HG02885 (cell line): ENCODE data around the gene ABCC2.
A peak's percentile ranks its signal among the peaks of the same experiment; 100 is the strongest.

ENCODE experiments used
- ATAC-seq: cut with Tn5 transposase; IDR thresholded peaks from one replicate; pipeline ENCODE4 v1.9.1; 2021; ENCODE audit warnings: mild to moderate bottlenecking; ENCODE audit not compliant: unreplicated experiment, poor library complexity

The ABCC2 gene

DNA sequence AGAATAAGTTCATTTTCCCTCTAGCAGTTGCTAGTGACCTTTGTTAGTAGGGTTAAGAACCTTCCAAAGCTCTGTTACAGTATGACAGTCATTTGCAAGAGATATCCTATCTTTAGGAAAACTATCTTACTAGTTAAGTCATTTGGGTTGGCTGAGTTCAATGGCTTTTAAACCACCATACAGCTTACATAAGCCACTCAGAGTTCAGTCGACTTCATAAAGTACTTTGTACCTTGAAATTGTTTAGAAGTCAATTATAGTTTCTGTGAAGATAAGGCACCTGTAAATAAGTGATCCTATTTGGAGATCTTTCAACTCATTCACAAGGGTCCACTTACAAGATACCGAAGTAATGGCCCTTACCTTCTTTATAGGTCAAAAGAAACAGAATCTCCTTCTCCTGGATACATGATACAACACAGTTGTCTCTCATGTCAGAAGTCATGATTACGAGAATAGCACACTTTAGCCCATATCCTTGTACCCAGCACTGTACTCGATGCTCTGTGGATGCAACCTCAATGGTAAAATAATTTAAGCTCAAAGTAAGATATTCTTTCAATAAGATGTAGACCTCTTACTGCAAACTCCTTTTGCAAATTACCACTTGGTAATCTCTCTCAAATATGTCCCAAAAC lies 11.9 kb upstream of the ABCC2 start:
- no peak for ATAC-seq

DNA sequence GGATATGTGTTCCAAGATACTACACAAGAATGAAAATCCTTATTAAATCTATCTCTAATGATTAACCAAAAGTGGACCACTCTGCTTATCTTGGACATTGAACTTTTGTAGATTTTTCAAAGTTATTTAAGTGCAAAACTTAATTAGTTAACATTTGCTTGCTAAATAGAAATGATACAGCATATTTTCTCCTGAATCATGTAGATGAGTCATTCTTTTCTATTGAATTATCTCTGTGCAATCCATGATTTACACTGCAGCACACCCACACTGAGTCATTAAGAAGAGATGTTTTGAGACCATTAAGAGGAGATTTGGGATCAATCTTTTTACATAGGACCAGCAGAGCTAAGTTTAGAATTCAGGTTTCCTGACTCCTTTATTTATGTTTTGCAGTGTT lies 6.6 kb upstream of the ABCC2 start:
- ATAC-seq: no peak

DNA sequence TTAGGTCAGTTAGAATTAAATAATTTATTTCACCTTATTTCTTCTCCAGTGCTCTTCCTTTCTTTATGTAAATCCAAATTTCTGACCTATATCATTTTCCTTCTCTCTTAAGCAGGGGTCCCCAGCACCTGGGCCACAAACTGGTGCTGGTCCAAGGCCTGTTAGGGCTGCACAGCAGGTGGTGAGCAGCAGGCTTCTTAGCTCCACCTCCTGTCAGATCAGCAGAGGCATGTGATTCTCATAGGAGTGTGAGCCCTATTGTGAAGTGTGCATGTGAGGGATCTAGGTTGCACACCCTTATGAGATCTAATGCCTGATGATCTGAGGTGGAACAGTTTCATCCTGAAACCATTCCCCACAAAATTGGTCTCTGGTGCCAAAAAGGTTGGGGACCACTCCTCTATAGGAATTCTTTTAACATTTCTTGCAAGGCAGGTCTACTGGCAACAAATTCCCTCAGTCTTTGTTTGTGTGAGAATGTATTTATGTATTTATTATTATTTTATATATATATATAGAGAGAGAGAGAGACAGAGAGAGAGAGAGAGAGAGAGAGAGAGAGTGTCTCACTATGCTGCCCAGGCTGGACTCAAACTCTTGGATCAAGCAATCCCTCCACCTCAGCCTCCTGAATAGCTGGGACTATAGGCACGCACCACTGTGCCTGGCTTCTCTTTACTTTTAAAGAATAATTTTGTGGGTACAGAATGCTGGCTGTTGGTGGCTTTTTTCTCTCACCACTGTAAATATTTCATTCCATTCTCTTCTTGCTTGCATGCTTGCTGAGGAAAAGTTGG lies 4.3 kb upstream of the ABCC2 start:
- ATAC-seq: peak; percentile 50

DNA sequence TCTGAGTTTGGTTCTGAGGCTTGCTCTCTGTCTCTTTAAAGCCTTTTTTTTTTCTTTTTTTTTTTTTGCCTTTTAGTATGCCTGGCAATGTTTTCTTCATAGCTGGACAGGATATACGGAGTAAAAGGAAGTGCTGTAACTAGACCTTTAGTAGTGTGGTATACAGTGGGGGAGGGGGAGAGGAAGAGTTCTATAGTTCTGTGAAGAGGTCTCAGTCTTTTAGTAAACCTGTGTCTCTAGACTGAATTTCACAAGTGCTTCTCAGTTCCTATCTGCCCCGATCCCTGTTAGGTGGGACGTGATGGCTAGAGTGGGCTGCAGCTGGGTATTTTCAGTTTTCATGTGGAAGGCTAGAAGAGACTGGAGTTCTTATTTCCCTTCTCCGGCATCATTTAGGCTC lies 3.1 kb upstream of the ABCC2 start:
- no peak for ATAC-seq

DNA sequence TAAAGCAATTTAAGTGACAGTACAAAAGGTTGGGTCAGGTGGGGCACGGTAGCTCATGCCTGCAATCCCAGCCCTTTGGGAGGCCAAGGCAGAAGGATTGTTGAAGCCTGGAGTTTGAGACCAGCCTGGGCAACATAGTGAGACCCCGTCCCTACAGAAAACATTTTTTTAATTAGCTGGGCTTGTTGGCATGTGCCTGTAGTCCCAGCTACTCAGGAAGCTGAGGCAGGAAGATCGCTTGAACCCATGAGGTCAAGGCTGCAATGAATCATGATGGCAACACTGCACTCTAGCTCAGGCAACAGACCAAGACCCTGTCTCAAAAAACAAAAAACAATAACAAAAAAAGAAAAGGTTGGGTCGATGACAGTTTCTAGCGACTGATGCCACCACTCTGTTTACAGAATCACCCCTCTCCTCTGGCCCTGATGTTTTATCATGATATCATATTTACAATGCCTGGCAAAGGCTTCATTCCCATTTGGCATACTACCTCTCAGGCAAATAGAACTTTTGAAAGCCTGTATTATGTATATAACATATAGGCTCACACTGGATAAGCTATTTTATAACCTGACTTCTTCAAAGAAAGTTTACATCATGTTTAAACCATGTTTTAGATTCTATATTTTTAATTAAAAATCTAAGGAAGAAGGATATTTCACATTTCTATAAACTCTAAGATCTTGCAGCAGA lies 558 bp upstream of the ABCC2 start:
- ATAC-seq: no peak

DNA sequence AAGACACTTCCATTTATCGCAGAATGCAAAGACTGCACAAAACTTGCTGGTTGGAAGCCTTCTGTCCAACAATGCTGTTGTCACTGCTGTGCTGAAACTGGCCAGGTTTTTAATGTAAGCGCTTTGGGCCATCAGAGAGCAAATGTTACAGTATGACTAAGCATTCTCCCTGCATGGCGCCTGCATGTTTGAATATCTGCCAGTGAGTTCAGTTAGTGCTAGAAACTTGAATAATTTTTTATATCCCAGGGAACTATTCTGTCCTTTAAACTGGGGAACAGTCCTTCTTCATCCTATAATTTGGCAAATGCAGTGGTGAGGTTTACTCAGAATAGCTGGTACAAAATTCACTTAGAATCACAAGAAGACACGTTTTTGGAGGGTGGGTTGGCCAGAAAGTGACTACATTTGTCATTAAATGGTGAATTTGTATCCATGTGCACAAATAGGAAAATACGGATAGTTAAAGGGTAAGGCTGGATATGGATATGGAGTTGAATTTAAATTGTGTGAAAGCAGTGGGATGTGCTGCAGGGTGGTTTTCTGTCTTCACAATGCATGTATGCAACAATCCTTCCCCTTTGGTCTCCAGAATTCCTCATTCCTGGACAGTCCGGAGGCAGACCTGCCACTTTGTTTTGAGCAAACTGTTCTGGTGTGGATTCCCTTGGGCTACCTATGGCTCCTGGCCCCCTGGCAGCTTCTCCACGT lies 1.7 kb downstream of the ABCC2 start:
- ATAC-seq: no peak

DNA sequence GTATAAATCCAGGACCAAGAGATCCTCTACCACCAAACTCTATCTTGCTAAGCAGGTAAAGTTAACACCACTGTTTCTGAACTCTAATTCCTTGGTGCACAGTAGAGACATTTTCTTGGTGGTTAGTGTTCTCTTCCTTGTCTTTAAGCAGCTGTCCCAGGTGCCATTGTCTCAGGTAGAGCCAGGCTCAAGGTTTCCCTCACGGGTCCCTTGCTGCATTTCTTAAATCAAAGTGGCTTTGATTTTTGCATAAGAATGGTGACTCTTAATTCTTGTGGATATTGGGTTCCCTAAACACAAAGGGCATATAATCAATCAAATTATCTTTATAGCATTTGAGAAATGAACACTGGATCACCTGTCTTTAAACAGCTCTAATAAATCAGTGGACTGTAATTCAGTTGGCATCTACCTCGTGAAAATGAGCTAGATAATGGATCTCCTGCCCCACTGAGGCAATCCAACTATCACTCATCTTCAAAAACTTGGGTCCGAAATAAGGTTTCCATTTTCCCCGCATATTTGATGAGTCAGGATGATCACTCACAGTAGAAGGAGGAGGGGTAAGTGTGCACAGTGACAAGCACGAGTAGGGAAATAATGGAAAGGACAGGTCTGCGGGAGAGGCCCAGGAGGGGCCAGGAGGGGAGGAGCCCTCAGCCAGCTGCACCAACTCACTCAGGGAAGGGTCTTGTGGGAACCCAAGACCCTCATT lies 2.4 kb downstream of the ABCC2 start:
- ATAC-seq: no peak

DNA sequence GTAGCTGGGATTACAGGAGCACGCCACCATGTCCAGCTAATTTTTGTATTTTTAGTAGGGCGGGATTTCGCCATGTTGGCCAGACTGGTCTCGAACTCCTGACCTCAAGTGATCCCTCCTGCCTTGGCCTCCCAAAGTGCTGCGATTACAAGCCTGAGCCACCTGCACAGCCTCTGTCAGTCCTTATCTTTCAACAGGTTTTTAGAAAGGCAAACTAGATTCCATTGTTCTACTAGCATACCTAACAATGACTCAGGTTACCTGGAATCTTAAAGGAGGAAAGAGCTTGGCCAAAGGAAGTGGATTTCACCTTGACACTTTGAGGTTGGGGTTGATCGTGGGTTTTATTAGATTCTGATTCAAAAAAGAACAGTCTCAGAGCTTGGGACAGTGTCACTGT lies 3.2 kb downstream of the ABCC2 start:
- ATAC-seq: no peak

DNA sequence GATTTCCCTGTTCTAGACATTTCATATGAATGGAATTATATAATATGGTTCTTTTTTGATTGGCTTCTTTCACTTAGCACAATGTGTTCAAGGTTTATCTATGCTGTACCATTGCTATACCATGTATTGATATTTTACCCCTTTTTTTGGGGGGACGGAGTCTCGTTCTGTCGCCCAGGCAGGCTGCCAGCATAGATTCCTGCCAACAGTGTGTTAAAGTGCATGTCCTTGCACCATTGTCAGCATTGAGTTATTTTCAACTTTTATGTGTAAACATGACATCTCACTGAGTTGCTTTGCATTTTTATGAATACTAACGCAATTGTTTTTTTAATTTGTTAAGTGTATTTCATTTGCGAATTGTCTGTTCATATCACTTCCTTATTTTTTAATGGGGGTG lies 4.9 kb downstream of the ABCC2 start:
- no peak for ATAC-seq

DNA sequence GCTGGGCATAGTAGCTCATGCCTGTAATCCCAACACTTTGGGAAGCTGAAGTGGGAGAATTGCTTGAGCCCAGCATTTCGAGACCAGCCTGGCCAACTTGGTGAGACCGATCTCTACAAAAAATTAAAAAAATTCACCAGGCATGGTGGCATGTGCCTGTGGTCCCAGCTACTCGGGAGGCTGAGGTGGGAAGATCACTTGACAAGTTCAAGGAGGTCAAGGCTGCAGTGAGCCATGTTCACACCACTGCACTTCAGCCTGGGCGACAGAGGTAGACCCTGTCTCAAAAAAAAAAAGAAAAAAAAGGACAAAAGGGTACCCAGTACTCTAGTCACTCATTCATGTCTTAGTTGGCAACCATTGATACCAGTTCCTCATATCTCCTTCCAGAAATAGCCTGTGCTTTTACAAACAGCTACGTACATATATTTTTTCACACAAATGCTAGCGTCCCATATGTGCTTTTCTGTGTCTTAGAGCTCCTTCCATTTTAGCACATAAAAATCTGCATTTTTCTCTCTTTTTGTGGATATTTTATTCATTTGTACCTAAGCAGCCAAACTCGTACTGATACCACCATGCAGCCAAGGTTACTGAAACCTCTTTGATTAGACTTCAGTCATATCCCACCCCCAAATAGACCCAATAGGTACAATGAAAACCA lies 5.5 kb downstream of the ABCC2 start:
- ATAC-seq: no peak

DNA sequence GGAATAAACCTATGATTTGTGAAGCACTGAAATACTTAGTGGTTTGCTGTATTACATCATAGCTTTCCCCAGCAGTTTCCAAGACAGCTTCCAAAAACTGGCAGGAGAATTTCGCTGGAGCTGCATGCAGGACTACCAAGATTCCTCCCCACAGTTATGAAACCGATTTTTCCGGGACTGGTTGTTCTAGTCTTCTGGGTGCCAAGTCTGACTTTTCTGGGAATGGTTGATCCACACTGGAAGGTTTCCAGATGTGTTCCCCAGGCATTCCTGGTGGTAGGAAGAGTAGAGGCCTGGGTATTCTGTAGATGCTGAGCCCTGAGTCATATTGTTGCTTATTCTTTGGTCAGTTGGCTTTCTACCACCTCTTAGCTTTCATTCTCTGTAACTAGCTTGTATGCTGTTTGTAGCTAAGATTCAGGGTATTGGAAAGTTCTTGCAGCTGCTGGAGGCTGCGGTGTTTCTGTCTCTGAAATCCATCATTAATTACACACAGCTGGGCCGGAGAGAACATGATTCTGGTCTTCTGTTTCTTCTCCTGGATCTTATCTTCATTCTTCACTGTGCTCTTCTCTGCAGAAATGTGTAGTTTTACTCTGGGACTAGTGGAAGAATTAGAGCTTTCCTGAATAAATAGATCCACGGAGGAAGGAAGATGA lies 6.3 kb downstream of the ABCC2 start:
- no peak for ATAC-seq

DNA sequence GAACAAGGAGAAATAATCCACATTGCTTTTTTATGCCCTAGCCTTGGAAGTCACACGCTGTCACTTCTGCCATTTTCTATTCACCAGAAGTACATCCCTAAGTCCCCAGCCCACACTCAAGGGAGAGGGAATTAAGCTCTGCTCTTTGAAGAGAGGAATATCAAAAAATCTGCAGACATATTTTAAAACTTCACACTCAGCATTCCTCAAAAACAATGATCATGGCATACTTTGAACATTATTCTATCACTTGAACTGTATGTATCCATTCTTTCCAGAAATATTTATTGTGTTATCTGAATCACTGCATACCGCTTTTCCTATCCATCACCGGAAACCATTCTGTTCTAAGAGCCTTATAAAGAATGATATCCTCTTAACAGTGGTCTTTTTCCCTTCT lies 9.4 kb downstream of the ABCC2 start:
- no peak for ATAC-seq

DNA sequence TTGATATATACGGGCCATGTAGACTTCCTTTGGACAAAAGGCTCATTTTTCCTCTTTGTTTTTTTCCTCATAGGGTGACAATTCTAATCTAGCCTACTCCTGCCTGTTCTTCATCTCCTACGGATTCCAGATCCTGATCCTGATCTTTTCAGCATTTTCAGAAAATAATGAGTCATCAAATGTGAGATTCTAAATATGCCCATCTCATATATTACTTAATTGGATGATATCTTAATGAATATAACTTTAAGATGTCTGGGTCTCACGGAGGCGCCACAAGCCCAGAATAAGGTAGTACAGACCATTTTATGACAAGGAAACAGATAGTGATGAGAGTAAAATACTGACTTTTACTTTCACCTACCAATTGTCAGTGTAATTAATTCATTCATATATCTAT lies 11.4 kb downstream of the ABCC2 start:
- ATAC-seq: no peak

DNA sequence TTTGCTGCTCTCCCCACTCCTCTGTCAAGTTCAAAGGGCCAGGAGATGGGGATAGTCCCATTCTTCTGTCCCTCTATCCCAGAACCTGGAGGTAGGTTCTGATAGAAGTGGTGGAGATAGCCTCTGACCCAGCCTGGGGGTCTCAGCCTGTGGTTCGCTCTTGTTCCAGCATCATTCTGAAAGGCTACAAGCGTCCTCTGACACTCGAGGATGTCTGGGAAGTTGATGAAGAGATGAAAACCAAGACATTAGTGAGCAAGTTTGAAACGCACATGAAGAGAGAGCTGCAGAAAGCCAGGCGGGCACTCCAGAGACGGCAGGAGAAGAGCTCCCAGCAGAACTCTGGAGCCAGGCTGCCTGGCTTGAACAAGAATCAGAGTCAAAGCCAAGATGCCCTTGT lies 14.5 kb downstream of the ABCC2 start:
- ATAC-seq: no peak

DNA sequence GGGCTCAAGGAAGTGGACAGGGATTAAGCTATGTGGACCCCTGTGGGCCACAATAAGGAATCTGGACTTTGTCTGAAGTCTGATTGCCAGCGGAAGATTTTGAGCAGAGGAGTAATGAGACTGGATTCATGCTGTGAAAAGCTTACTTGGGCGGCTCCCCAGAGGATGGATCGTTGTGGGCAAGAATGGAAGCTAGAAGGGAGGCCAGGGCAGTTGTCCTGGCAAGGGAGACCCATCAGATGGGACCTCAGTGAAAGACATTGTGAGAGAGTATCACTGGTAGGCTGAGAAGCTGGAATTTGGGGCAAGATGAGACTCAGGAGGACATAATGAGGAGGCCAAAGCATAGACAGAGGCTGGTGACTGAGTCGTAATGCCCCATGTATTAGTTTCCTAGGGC lies 15.6 kb downstream of the ABCC2 start:
- no peak for ATAC-seq

DNA sequence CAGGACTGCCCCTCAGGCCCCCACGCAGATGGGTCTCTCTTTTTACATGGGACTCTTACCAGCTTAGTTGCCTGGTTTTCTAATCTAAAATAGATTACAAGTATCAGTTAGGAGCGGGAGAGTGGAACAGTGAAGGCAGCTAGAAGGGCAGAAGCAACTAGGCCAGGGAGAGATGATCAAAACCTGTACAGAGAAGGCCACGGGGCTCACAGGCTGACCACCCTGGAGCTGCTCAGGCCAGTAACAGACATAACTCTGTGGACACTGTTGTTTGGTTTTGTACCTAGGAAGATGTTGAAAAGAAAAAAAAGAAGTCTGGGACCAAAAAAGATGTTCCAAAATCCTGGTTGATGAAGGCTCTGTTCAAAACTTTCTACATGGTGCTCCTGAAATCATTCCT lies 16.5 kb downstream of the ABCC2 start:
- ATAC-seq: no peak

DNA sequence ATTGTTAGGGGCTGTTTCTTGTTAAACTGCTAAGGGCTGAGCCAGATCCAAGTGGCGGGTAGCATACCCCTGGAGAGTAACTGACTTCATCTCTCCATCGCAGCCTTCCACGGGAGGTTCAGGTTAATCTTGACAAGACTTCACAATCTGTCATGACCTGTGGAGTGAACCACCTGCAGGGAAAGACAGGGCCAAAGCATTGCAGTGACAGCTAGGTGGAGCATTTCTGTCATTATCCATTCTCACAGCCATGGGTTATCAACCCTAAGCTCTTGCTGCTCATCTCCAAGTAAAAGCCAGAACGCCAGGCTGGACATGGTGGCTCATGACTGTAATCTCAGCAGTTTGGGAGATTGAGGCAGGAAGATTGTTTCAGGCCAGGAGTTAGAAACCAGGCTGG lies 17.2 kb downstream of the ABCC2 start:
- no peak for ATAC-seq

DNA sequence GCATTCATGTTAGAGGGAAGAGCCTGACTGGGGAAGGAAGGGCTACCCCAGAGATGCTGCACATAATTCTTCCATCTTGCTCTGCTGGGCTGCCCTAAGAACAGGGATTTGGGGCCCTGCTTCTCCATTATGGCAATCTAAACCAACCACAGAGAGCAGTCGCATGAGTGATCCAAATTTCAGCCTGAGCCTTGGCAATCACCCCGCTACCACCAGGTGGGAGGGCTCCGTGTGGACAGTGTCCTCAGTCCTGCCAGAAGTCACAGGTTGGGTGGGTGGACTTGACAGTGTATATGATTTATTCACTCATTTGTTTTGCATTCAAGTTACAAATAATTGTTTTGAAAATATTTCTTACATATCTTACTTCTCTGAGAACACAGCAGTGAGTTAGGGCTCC lies 22.0 kb downstream of the ABCC2 start:
- no peak for ATAC-seq

DNA sequence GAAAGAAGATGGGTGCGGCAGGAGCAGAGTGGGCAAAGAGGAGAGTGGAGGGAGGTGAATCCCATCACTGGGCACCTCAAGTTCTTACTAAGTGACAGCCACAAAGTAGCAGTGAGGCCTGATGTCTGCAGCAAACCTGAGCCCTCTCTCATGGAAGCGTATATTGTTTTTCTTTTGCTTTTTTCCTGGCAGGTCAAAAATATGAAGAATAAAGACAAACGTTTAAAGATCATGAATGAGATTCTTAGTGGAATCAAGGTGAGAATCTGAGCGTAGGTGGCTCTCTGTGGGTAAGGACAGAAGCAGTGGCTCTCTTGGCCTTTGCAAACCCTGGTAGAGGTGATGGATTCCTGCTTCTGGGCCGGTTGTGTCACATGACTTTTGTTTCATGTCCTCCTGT lies 22.8 kb downstream of the ABCC2 start:
- no peak for ATAC-seq
